Progenitor cell of endocrine pancreas (in vitro differentiated cells): ENCODE results near the gene RCAN2. TPM values are rescaled to one million over a fixed set of nuclear protein-coding genes. Genes with fewer than 3 reads are reported as not detected.
A peak's percentile ranks its signal among the peaks of the same experiment; 100 is the strongest.

Experiments used
- DNase-seq: peaks from one replicate; pipeline ENCODE4 v3.0.0; 2021; ENCODE audit warnings: low spot score; ENCODE audit not compliant: unreplicated experiment
- H3K27ac Mint-ChIP-seq: 2 replicates; pipeline ENCODE4 v1.8.0; 2021; ENCODE audit warnings: mild to moderate bottlenecking, moderate library complexity, mixed read lengths
- H3K27me3 Mint-ChIP-seq: 2 replicates; pipeline ENCODE4 v1.8.0; 2021; ENCODE audit warnings: mixed read lengths
- H3K36me3 Mint-ChIP-seq: 2 replicates; pipeline ENCODE4 v1.8.0; 2022; ENCODE audit warnings: mixed read lengths; ENCODE audit not compliant: insufficient read depth
- H3K4me1 Mint-ChIP-seq: 2 replicates; pipeline ENCODE4 v1.8.0; 2021; ENCODE audit warnings: low read depth, mixed read lengths
- H3K4me3 Mint-ChIP-seq: 2 replicates; pipeline ENCODE4 v1.8.0; 2021; ENCODE audit warnings: low read depth, mild to moderate bottlenecking, moderate library complexity, mixed read lengths
- H3K9me3 Mint-ChIP-seq: 2 replicates; pipeline ENCODE4 v1.8.0; 2021; ENCODE audit warnings: low read depth, mixed read lengths
- long read RNA-seq: library from polyadenylated mRNA; unstranded; transcript quantifications from one replicate; pipeline ENCODE4 v2.0.0, GENCODE V29; 2020
- total RNA-seq: library from RNA; stranded (reverse); gene quantifications from 2 replicates; pipeline ENCODE4 v1.2.1, GENCODE V29; 2021
- TF ChIP-seq, protein P1 (sequence below): fragments of 200-600 bp; sonication (generic); IDR thresholded peaks from one replicate; pipeline ENCODE4 v1.5.0; 2021; ENCODE audit warnings: antibody characterized with exemption, mild to moderate bottlenecking; ENCODE audit not compliant: unreplicated experiment

Gene RCAN2
- total RNA-seq, result 23.3 and 27.4 TPM in 2 replicates
- long read RNA-seq, partial matches to known transcripts, result 3 of 15 reads
- long read RNA-seq, other reads (novel, unspliced or antisense), result 11 of 15 reads

DNA sequence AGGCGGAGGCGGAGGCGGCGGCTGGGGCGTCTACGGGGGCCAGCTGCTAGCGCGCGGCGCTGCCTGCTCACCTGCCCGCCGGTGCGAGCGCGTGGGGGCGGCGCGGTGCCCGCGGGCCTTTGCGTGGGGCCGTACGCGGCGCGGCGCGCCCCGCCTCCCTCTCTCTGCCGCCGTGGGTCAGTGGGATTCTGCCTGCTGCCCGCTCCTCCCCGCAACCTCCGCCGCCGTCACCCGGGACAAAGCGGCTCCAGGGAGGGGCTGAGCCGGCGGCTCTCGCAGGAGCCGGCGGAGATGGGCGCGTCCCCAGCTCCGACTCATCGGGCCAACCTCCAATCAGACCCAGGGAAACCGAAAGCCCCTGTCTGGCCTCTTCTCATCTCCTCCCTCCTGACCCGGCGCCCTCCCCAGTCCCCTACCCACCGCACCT, at the start of gene RCAN2:
Gene RCAN2, minus strand, starts transcription at position 249 of the 427 bp plus-strand sequence.
- H3K27me3 Mint-ChIP-seq, result peaks cover 26% of the 10 kb centered on the region
- H3K9me3 Mint-ChIP-seq, result no peaks in the 10 kb centered on the region
- TF ChIP-seq, protein P1, sequence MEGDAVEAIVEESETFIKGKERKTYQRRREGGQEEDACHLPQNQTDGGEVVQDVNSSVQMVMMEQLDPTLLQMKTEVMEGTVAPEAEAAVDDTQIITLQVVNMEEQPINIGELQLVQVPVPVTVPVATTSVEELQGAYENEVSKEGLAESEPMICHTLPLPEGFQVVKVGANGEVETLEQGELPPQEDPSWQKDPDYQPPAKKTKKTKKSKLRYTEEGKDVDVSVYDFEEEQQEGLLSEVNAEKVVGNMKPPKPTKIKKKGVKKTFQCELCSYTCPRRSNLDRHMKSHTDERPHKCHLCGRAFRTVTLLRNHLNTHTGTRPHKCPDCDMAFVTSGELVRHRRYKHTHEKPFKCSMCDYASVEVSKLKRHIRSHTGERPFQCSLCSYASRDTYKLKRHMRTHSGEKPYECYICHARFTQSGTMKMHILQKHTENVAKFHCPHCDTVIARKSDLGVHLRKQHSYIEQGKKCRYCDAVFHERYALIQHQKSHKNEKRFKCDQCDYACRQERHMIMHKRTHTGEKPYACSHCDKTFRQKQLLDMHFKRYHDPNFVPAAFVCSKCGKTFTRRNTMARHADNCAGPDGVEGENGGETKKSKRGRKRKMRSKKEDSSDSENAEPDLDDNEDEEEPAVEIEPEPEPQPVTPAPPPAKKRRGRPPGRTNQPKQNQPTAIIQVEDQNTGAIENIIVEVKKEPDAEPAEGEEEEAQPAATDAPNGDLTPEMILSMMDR, result no peak

DNA sequence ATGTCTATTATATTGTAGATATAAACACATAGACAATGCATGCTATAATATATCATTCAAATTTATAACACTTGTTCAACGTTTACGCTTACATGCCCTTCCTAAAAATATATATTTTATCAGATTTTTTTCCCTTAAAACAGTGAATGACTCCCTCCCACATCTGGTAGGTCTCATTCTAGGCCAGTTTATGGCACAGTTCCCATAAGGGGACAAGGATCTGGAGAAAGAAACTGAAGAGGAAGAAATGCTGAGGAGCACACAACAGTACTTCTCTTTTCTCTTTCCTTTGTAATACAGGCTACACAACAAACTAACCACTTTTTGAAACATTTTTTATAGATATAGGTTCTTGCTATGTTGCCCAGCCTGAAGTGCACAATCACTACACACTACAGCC, 48.6 kb upstream of the RCAN2 start:
- TF ChIP-seq, protein P1, result no peak
- Mint-ChIP-seq H3K9me3 (peaks cover 28% of the 10 kb centered on the region), H3K4me1 (no peaks in the 10 kb centered on the region), H3K27ac (no peak overlapping the region), H3K4me3 (no peak overlapping the region), H3K36me3 (peaks cover 16% of the 10 kb centered on the region), H3K27me3 (no peaks in the 10 kb centered on the region)
- DNase-seq, result no peak

More for the DNA sequence above, at the start of gene RCAN2:
- DNase-seq, result peak; percentile 59
- Mint-ChIP-seq H3K36me3 (no peaks in the 10 kb centered on the region), H3K27ac (peak within 1 kb of the TSS; percentile 66), H3K4me1 (peaks cover 30% of the 10 kb centered on the region), H3K4me3 (peak within 1 kb of the TSS; percentile 81)

DNA sequence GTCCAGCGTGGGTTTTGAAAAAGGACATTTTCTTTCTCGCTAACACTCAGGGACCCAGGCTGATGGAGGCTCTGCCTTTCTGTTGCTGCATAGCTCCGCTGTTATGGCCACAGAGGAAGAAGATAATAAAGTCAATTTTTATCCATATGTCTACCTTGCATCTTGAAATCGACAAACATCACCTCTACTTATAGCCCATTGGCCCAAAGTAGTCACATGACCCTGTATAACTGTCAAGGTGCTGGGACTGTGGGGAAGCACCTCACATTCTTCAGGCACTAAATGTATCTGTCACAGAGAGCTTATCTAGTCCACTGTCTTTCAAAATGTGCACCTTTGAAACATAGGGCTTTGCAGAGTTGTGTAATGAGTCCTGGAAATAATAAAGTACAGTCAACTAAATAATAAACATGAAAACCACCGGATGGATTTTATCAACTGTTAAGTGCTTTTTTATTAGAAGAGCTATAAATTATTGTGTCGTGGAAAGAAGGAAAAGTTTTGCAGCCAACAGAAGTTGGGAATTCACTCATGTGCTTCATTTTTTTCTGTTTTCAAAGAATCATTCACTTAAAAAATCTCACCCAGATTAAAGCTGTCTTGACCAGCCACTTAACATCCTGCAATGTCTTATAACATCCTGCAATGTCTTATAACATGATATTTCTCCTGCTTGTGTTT, 47.7 kb upstream of the RCAN2 start:
- H3K4me1 Mint-ChIP-seq, result no peaks in the 10 kb centered on the region
- H3K36me3 Mint-ChIP-seq, result peaks cover 9% of the 10 kb centered on the region
- no peak for DNase-seq
- H3K27ac Mint-ChIP-seq, result no peak overlapping the region
- no peak overlapping the region for H3K4me3 Mint-ChIP-seq
- no peaks in the 10 kb centered on the region for H3K27me3 Mint-ChIP-seq
- TF ChIP-seq, protein P1, result no peak
- peaks cover 21% of the 10 kb centered on the region for H3K9me3 Mint-ChIP-seq

DNA sequence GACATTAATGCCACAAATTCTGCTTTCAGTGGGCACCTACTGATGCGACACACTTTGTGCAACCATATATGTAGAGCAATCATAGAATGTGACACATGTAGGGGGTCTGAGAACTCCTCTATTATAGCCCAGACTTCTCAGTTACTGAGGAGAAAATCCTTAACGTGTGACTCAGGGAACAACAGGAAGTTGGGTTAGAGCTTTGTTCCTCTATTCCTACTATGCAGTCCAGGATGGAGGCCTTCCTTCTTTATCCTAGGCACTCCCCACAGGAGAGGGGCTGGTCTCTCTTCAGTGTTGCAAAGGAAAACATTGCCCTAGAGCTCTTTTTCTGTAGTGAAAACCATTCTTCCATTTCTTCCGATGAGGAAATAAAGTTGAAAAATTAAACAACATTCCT, 39.6 kb upstream of the RCAN2 start:
- Mint-ChIP-seq H3K4me1 (no peaks in the 10 kb centered on the region), H3K36me3 (no peaks in the 10 kb centered on the region), H3K9me3 (peaks cover 5% of the 10 kb centered on the region), H3K4me3 (no peak overlapping the region), H3K27ac (no peak overlapping the region), H3K27me3 (no peaks in the 10 kb centered on the region)
- no peak for DNase-seq
- TF ChIP-seq, protein P1, result no peak

DNA sequence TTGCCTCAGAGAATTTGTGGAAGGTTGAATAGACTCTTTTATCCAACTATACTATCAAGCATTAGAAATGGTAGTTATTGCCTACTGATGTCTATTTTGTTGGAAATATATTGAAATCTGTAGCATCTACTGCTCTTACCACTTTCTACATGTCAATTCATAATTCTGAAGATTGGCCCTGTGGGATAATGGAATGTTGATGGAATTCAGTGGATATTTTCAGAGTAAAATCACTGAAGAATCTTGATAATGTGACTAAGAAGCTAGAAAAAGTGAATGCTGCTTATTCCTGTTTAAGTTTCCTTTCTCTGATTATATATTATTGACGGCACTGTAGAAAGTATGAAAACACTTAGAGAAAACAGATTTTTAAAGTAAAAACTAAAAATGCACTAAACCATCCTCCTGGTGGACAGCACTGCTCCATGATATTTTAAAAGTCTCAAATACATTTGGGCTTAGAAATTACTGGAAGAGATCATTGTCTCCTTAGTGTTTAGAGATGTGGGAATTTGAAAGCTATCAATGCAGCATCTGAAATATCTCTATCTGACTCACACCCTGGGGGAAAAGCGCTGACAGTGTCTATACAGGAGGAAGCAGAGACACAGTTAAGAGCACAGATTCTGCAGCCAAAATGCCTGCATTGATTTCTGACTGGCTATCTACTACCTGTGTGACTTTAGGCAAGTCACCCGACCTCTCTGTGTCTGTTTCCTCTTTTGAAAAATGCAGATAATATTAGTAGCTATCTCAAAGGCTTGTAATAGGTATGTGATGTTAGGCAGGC, 37.9 kb upstream of the RCAN2 start:
- H3K9me3 Mint-ChIP-seq, result no peaks in the 10 kb centered on the region
- H3K4me1 Mint-ChIP-seq, result no peaks in the 10 kb centered on the region
- TF ChIP-seq, protein P1, result no peak
- DNase-seq, result no peak
- H3K27ac Mint-ChIP-seq, result no peak overlapping the region
- no peaks in the 10 kb centered on the region for H3K27me3 Mint-ChIP-seq
- H3K36me3 Mint-ChIP-seq, result no peaks in the 10 kb centered on the region
- H3K4me3 Mint-ChIP-seq, result no peak overlapping the region
